HepG2 (cell line): Measurements from ENCODE around the gene STRN3. TPM values are rescaled to one million over a fixed set of nuclear protein-coding genes. Genes with fewer than 3 reads are reported as not detected.

Experiments used
- AGO2 ChIP-seq: fragments of 200-400 bp; formaldehyde crosslinking; optimal IDR thresholded peaks from 2 replicates; pipeline ENCODE3; 2017; ENCODE audit warnings: mild to moderate bottlenecking, low read depth, low read length, moderate library complexity
- ESRRA ChIP-seq: sonication (generic); formaldehyde crosslinking; IDR thresholded peaks from 2 replicates; pipeline ENCODE4 v1.5.1; 2020; ENCODE audit warnings: mild to moderate bottlenecking, low read depth, missing genetic modification reagents
- IKZF4 ChIP-seq: sonication (generic); formaldehyde crosslinking; IDR thresholded peaks from 2 replicates; pipeline ENCODE4 v1.5.1; 2020; ENCODE audit warnings: borderline replicate concordance, mild to moderate bottlenecking, low read depth, missing genetic modification reagents; ENCODE audit errors: not compliant biosample characterization
- IRF2 ChIP-seq: IDR thresholded peaks from 2 replicates; pipeline ENCODE4 v1.6.1; 2018; ENCODE audit warnings: missing genetic modification reagents, missing compliant biosample characterization
- ISL2 ChIP-seq: sonication (generic); formaldehyde crosslinking; IDR thresholded peaks from 2 replicates; pipeline ENCODE4 v1.5.0; 2020; ENCODE audit warnings: missing genetic modification reagents
- JDP2 ChIP-seq: sonication (generic); formaldehyde crosslinking; IDR thresholded peaks from 2 replicates; pipeline ENCODE4 v1.8.1; 2022; ENCODE audit warnings: missing genetic modification reagents, borderline replicate concordance
- MXD4 ChIP-seq: IDR thresholded peaks from 2 replicates; pipeline ENCODE4 v1.6.1; 2016; ENCODE audit warnings: mild to moderate bottlenecking, missing biosample characterization, missing genetic modification reagents
- PHB2 ChIP-seq: fragments of 450-650 bp; IDR thresholded peaks from 2 replicates; pipeline ENCODE4 v1.6.1; 2018; ENCODE audit not compliant: partially characterized antibody
- PITX1 ChIP-seq: sonication (generic); formaldehyde crosslinking; IDR thresholded peaks from 2 replicates; pipeline ENCODE4 v1.5.1; 2020; ENCODE audit warnings: mild to moderate bottlenecking, missing genetic modification reagents
- REPIN1 ChIP-seq: sonication (generic); formaldehyde crosslinking; IDR thresholded peaks from 2 replicates; pipeline ENCODE4 v1.8.0; 2022; ENCODE audit warnings: missing genetic modification reagents, low read depth, mild to moderate bottlenecking, borderline replicate concordance
- SNAI1 ChIP-seq: sonication (generic); formaldehyde crosslinking; IDR thresholded peaks from 2 replicates; pipeline ENCODE4 v1.5.0; 2020; ENCODE audit warnings: mild to moderate bottlenecking, missing genetic modification reagents, borderline replicate concordance
- SNRNP70 ChIP-seq: fragments of 200-400 bp; formaldehyde crosslinking; IDR thresholded peaks from 2 replicates; pipeline ENCODE4 v1.6.1; 2017; ENCODE audit warnings: mild to moderate bottlenecking, low read depth, low read length, moderate library complexity
- ZFP36 ChIP-seq: fragments of 150-350 bp; IDR thresholded peaks from 2 replicates; pipeline ENCODE4 v1.6.1; 2018; ENCODE audit warnings: borderline replicate concordance, low read length, low read depth; ENCODE audit not compliant: partially characterized antibody
- ZHX2 ChIP-seq, 2 experiments: sonication (generic) in 1 of 2; formaldehyde crosslinking in 1 of 2; IDR thresholded peaks; 2 replicates each; pipeline versions ENCODE4 v1.6.1 to v1.9.0; 2014 to 2022; ENCODE audit warnings: antibody characterized with exemption in 1 of 2, borderline replicate concordance in 1 of 2, inconsistent platforms in 1 of 2, low read depth in 1 of 2, missing genetic modification reagents in 1 of 2
- ZNF101 ChIP-seq: sonication (generic); formaldehyde crosslinking; IDR thresholded peaks from 2 replicates; pipeline ENCODE4 v1.4.0; 2020; ENCODE audit warnings: mild to moderate bottlenecking, low read depth, missing genetic modification reagents, borderline replicate concordance
- ZNF17 ChIP-seq: sonication (generic); formaldehyde crosslinking; IDR thresholded peaks from 2 replicates; pipeline ENCODE4 v1.5.0; 2020; ENCODE audit warnings: mild to moderate bottlenecking, missing genetic modification reagents
- ZNF224 ChIP-seq: sonication (generic); formaldehyde crosslinking; IDR thresholded peaks from 2 replicates; pipeline ENCODE4 v1.5.0; 2020; ENCODE audit warnings: mild to moderate bottlenecking, missing genetic modification reagents
- ZNF362 ChIP-seq: sonication (generic); formaldehyde crosslinking; IDR thresholded peaks from 2 replicates; pipeline ENCODE4 v1.4.0; 2020; ENCODE audit warnings: missing genetic modification reagents, mild to moderate bottlenecking, borderline replicate concordance
- ZNF552 ChIP-seq: sonication (generic); formaldehyde crosslinking; IDR thresholded peaks from 2 replicates; pipeline ENCODE4 v1.9.0; 2022; ENCODE audit warnings: missing genetic modification reagents, mild to moderate bottlenecking, borderline replicate concordance
- ZNF781 ChIP-seq: sonication (generic); formaldehyde crosslinking; IDR thresholded peaks from 2 replicates; pipeline ENCODE4 v1.5.1; 2020; ENCODE audit warnings: borderline replicate concordance, mild to moderate bottlenecking, missing genetic modification reagents; ENCODE audit errors: not compliant biosample characterization
- polyA plus RNA-seq, 8 experiments: library from polyadenylated mRNA; depleted of rRNA in 3 of 8; stranded (reverse) in 7 of 8; unstranded in 1 of 8; fragments of >200 nt; fragmentation: Illumina TruSeq in 4 of 8; extraction: Trizol in 4 of 8; gene quantifications; 2 replicates each; pipeline versions ENCODE4 v1.2.1 to v1.2.3, GENCODE V29; 2011 to 2016; ENCODE audit warnings: low read depth in 4 of 8, missing spikeins in 1 of 8, mixed read lengths in 1 of 8; ENCODE audit not compliant: insufficient read depth in 1 of 8
- total RNA-seq, 5 experiments: library from RNA; depleted of rRNA; stranded (reverse); fragments of >200 nt; fragmentation: Illumina TruSeq; extraction: Trizol; gene quantifications; 2 replicates each; pipeline ENCODE4 v1.2.3, GENCODE V29; 2016; ENCODE audit warnings: low read depth in 1 of 5

STRN3 gene
- total and polyA plus RNA-seq, 2 of the 13 experiments (the other 11 are each of a cell fraction or from before 2014, with no cell fraction given) = 49.4 to 123 TPM

GRCh38 chr14:30874120-30874998, 151.8 kb downstream of the STRN3 start, which contains the start of gene COCH (continued):
- TF ChIP-seq ZHX2 (IDR thresholded peaks at IDR 0.05; ENCODE audit: low read depth) (no peak; the same call in 1 of the 2 replicates), ZHX2 (CRISPR knock-in tag; IDR thresholded peaks at IDR 0.05; ENCODE audit: borderline replicate concordance) (peak; percentile 95; the same call in 1 of the 2 replicates), ZNF781 (peak; percentile 78), ZNF17 (CRISPR knock-in tag) (no peak), ZNF552 (CRISPR knock-in tag) (peak; percentile 97), ZNF101 (no peak), AGO2 (peak; percentile 92), ISL2 (CRISPR knock-in tag) (peak; percentile 72), IRF2 (CRISPR knock-in tag) (peak; percentile 76; the same call in 1 of the 2 replicates), SNAI1 (CRISPR knock-in tag) (peak; percentile 97), ZNF224 (CRISPR knock-in tag) (no peak), ZFP36 (no peak), MXD4 (CRISPR knock-in tag) (no peak; the same call in 1 of the 2 replicates), SNRNP70 (peak; percentile 84; the same call in 1 of the 2 replicates), ZNF362 (CRISPR knock-in tag) (no peak; the same call in 1 of the 2 replicates), PITX1 (CRISPR knock-in tag) (peak; percentile 69; the same call in 1 of the 2 replicates), PHB2 (no peak), ESRRA (CRISPR knock-in tag) (peak; percentile 52; the same call in 1 of the 2 replicates), REPIN1 (CRISPR knock-in tag) (peak; percentile 94), IKZF4 (CRISPR knock-in tag) (peak; percentile 42), JDP2 (no peak; the same call in 1 of the 2 replicates)
